Smooth muscle cell (in vitro differentiated cells): Measurements from ENCODE around the gene SLC35E4. TPM values are rescaled to one million over a fixed set of nuclear protein-coding genes. Genes with fewer than 3 reads are reported as not detected.
"Not testable (repeated sequence)": the region's sequence is repeated elsewhere in the genome, so short reads cannot be mapped to it uniquely, and the experiment has no call there.

Source experiments
- DNase-seq: peaks from one replicate; lab custom pipeline; 2025; ENCODE audit not compliant: unreplicated experiment; lab: John Stamatoyannopoulos, UW
- H2AFZ ChIP-seq: fragments of 200-600 bp; sonication (generic); 2 replicates; pipeline ENCODE4 v1.6.0; 2016; ENCODE audit warnings: antibody characterized with exemption, low read depth, mild to moderate bottlenecking
- H3F3A ChIP-seq: fragments of 200-600 bp; sonication (generic); 2 replicates; pipeline ENCODE4 v1.6.0; 2017; ENCODE audit warnings: antibody characterized with exemption, low read depth
- H3K27ac ChIP-seq: fragments of 200-600 bp; sonication (generic); 2 replicates; pipeline ENCODE4 v1.5.1; 2016; ENCODE audit warnings: low read depth, mild to moderate bottlenecking
- H3K27me3 ChIP-seq: fragments of 200-600 bp; sonication (generic); 2 replicates; pipeline ENCODE4 v1.6.1; 2016; ENCODE audit warnings: low read depth, mild to moderate bottlenecking
- H3K36me3 ChIP-seq: fragments of 200-600 bp; sonication (generic); 2 replicates; pipeline ENCODE4 v1.5.1; 2016; ENCODE audit warnings: low read depth
- H3K4me1 ChIP-seq: fragments of 200-600 bp; sonication (generic); 2 replicates; pipeline ENCODE4 v1.5.1; 2016; ENCODE audit warnings: low read depth
- H3K4me2 ChIP-seq: fragments of 200-600 bp; sonication (generic); 2 replicates; pipeline ENCODE4 v1.6.0; 2016; ENCODE audit warnings: mild to moderate bottlenecking
- H3K4me3 ChIP-seq: fragments of 200-600 bp; sonication (generic); 2 replicates; pipeline ENCODE4 v1.5.1; 2016; ENCODE audit warnings: mild to moderate bottlenecking
- H3K79me2 ChIP-seq: fragments of 200-600 bp; sonication (generic); 2 replicates; pipeline ENCODE4 v1.6.0; 2016; ENCODE audit warnings: low read depth, mild to moderate bottlenecking
- H3K9ac ChIP-seq: fragments of 200-600 bp; sonication (generic); 2 replicates; pipeline ENCODE4 v1.6.0; 2016; ENCODE audit warnings: low read depth
- H3K9me3 ChIP-seq: fragments of 200-600 bp; sonication (generic); replicated peaks from 2 replicates; pipeline ENCODE4 v1.5.1; 2016; ENCODE audit warnings: low read depth
- H4K20me1 ChIP-seq: fragments of 200-600 bp; sonication (generic); 2 replicates; pipeline ENCODE4 v1.6.0; 2016; ENCODE audit warnings: low read depth
- WGBS: methylation state at CpG from one replicate; pipeline ENCODE4 v1.1.7; 2016; ENCODE audit warnings: low lambda C conversion rate; 5-methylcytosine and 5-hydroxymethylcytosine counted together
- polyA plus RNA-seq: library from polyadenylated mRNA; unstranded; fragments of >200 nt; fragmentation: Nextera tagmentation; extraction: Ambion mirVana; gene quantifications from 2 replicates; pipeline ENCODE4 v1.2.1, GENCODE V29; 2016
- total RNA-seq: library from RNA; depleted of rRNA; stranded (reverse); fragments of >200 nt; gene quantifications from 2 replicates; pipeline ENCODE4 v1.2.3, GENCODE V29; 2014
- TF ChIP-seq, protein P1 (sequence below): fragments of 200-600 bp; sonication (generic); IDR thresholded peaks from 2 replicates; pipeline ENCODE4 v1.5.1; 2017; ENCODE audit warnings: borderline replicate concordance, mild to moderate bottlenecking, antibody characterized with exemption; ENCODE audit not compliant: insufficient read depth, poor library complexity, severe bottlenecking

The SLC35E4 gene
- total and polyA plus RNA-seq, 2 experiments from 2014 or later, result 3.6 to 7.2 TPM

- no peak for DNase-seq
Observed at GRCh38 chr22:30671071-30671470, 35.5 kb downstream of the SLC35E4 start.

GRCh38 chr22:30673136-30673535, 37.6 kb downstream of the SLC35E4 start:
- 92% methylated on average over 4 of the region's 4 CpGs for WGBS
- Histone ChIP-seq H4K20me1 (no peaks in the 10 kb centered on the region), H3F3A (no peaks in the 10 kb centered on the region)

More at GRCh38 chr22:30671071-30671470, 35.5 kb downstream of the SLC35E4 start:
- Histone ChIP-seq H3K4me1 (peaks cover 11% of the 10 kb centered on the region), H3K27ac (no peak overlapping the region), H3K4me2 (no peak overlapping the region), H3F3A (no peaks in the 10 kb centered on the region), H3K9me3 (no peaks in the 10 kb centered on the region), H4K20me1 (no peaks in the 10 kb centered on the region), H3K79me2 (no peaks in the 10 kb centered on the region), H3K9ac (no peak overlapping the region), H3K27me3 (peaks cover under 1% of the 10 kb centered on the region), H2AFZ (no peak overlapping the region), H3K36me3 (no peaks in the 10 kb centered on the region), H3K4me3 (no peak overlapping the region)
- TF ChIP-seq, protein P1, sequence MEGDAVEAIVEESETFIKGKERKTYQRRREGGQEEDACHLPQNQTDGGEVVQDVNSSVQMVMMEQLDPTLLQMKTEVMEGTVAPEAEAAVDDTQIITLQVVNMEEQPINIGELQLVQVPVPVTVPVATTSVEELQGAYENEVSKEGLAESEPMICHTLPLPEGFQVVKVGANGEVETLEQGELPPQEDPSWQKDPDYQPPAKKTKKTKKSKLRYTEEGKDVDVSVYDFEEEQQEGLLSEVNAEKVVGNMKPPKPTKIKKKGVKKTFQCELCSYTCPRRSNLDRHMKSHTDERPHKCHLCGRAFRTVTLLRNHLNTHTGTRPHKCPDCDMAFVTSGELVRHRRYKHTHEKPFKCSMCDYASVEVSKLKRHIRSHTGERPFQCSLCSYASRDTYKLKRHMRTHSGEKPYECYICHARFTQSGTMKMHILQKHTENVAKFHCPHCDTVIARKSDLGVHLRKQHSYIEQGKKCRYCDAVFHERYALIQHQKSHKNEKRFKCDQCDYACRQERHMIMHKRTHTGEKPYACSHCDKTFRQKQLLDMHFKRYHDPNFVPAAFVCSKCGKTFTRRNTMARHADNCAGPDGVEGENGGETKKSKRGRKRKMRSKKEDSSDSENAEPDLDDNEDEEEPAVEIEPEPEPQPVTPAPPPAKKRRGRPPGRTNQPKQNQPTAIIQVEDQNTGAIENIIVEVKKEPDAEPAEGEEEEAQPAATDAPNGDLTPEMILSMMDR, result no peak
- WGBS, result 90% methylated on average over 3 of the region's 3 CpGs

GRCh38 chr22:30674482-30674881, 38.9 kb downstream of the SLC35E4 start:
- Histone ChIP-seq H3K4me1 (peaks cover 5% of the 10 kb centered on the region), H3K36me3 (no peaks in the 10 kb centered on the region), H3K9me3 (no peaks in the 10 kb centered on the region), H3K4me2 (no peak overlapping the region), H2AFZ (no peak overlapping the region), H4K20me1 (no peaks in the 10 kb centered on the region), H3K9ac (no peak overlapping the region), H3K4me3 (no peak overlapping the region), H3K27me3 (peaks cover 29% of the 10 kb centered on the region), H3K27ac (no peak overlapping the region), H3F3A (no peaks in the 10 kb centered on the region), H3K79me2 (no peaks in the 10 kb centered on the region)
- DNase-seq, result no peak
- TF ChIP-seq, protein P1, result no peak
- 92% methylated on average over 6 of the region's 6 CpGs for WGBS

More at GRCh38 chr22:30673136-30673535, 37.6 kb downstream of the SLC35E4 start:
- Histone ChIP-seq H3K36me3 (no peaks in the 10 kb centered on the region), H3K4me1 (peaks cover 4% of the 10 kb centered on the region), H3K79me2 (no peaks in the 10 kb centered on the region), H3K4me2 (no peak overlapping the region), H3K9me3 (no peaks in the 10 kb centered on the region), H3K27me3 (peaks cover 17% of the 10 kb centered on the region), H3K9ac (no peak overlapping the region), H3K27ac (no peak overlapping the region), H2AFZ (no peak overlapping the region), H3K4me3 (no peak overlapping the region)
- TF ChIP-seq, protein P1, result no peak
- no peak for DNase-seq

DNA sequence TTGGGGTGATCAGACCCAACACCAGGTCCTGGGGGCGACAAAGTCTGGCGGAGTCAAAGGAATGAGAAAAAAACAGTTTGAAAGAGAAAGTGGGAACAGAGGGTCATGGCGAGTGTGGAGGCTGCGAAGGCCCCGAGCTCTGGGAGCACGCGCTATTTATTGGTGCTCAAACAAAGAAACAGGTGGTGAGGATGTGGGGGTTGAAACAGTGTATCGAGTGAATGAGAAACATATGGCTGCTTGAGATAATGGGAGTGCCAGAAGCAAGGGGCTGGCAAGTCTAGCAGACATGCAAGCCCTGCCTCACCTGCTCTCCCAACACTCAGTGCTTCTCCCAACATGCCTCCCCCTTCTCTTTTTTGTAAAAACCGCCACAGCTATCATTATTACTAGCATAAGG, 39.9 kb downstream of the SLC35E4 start:
- Histone ChIP-seq H3K4me2 (no peak overlapping the region), H4K20me1 (no peaks in the 10 kb centered on the region), H3K27me3 (peaks cover 29% of the 10 kb centered on the region), H3F3A (no peaks in the 10 kb centered on the region), H3K4me3 (no peak overlapping the region), H3K9me3 (no peaks in the 10 kb centered on the region), H3K36me3 (no peaks in the 10 kb centered on the region), H3K79me2 (no peaks in the 10 kb centered on the region), H2AFZ (no peak overlapping the region), H3K9ac (no peak overlapping the region), H3K27ac (no peak overlapping the region), H3K4me1 (peaks cover 5% of the 10 kb centered on the region)
- TF ChIP-seq, protein P1, result no peak
- no peak for DNase-seq
- 92% methylated on average over 9 of the region's 9 CpGs for WGBS

- H2AFZ ChIP-seq, result not testable (repeated sequence)
- 86% methylated on average over 3 of the region's 3 CpGs for WGBS
Observed at GRCh38 chr22:30676565-30676964, 41.0 kb downstream of the SLC35E4 start.

More at GRCh38 chr22:30676565-30676964, 41.0 kb downstream of the SLC35E4 start:
- H3K27me3 ChIP-seq, result peaks cover 29% of the 10 kb centered on the region
- H3F3A ChIP-seq, H3K4me2 ChIP-seq, H3K9me3 ChIP-seq, H3K9ac ChIP-seq, H3K4me3 ChIP-seq, H3K27ac ChIP-seq, H4K20me1 ChIP-seq, H3K4me1 ChIP-seq, H3K79me2 ChIP-seq, H3K36me3 ChIP-seq, DNase-seq: not testable (repeated sequence)
